Measurements from ENCODE around the gene LBHD2.

DNA sequence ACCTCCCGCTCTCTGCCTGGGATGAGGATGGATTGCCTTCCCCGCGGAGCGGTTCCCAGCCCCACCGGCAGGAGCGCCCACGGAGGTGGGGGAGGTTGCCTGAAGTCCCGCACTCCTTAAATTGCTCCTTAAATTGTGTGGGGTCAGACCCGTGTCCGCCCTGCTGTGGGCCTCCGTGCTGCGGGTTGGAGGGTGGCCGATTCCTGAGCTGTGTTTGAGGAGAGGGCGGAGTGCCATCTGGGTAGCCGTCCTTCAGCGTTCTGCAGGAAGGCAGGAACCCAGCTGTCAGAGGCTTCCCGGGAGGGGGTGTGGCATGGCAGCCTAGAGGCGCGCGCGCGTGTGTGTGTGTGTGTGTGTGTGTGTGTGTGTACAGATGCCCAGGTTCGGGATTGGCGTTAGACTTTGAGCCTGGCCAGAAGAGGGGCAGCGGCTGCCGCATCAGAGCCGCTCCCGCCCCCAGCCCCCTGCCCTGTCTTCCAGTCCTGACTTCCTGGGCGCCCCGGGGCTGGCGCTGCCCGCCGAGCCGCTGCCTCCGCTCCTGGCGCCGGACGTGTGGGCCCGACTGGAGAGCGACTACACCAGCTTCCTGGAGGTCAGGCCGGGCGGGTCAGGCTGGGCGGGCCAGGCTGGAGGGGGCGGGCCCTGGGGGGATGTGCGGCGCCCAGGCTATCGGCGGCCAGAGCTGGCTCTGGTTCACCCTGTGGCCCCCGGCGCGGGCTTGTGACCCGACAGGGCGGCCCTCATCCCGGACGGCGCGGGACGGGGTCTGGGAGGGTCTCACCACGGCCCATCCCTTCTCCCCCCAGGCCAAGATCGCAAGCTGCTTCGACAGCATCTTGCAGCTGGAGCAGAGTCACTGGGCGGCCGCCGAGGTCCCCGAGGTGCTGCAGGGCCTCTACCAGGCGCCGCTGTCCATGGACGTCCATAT, 19.7 kb downstream of the LBHD2 start:
- TF ChIP-seq, protein P1, sequence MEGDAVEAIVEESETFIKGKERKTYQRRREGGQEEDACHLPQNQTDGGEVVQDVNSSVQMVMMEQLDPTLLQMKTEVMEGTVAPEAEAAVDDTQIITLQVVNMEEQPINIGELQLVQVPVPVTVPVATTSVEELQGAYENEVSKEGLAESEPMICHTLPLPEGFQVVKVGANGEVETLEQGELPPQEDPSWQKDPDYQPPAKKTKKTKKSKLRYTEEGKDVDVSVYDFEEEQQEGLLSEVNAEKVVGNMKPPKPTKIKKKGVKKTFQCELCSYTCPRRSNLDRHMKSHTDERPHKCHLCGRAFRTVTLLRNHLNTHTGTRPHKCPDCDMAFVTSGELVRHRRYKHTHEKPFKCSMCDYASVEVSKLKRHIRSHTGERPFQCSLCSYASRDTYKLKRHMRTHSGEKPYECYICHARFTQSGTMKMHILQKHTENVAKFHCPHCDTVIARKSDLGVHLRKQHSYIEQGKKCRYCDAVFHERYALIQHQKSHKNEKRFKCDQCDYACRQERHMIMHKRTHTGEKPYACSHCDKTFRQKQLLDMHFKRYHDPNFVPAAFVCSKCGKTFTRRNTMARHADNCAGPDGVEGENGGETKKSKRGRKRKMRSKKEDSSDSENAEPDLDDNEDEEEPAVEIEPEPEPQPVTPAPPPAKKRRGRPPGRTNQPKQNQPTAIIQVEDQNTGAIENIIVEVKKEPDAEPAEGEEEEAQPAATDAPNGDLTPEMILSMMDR (IDR thresholded peaks at IDR 0.05) = no peak
- no peak for TF ChIP-seq POLR2A (IDR thresholded peaks at IDR 0.05)

All from thyroid gland (tissue), 4 donors.